HUES64 (cell line): ENCODE results near the gene PLPP3.

Experiments used
- H3K27ac ChIP-seq: 2 replicates; pipeline ENCODE4 v1.7.0; 2013; ENCODE audit warnings: low read depth, low read length, inconsistent platforms
- H3K27me3 ChIP-seq: 2 replicates; pipeline ENCODE4 v1.6.1; 2013; ENCODE audit warnings: mild to moderate bottlenecking, low read length; ENCODE audit not compliant: insufficient read depth
- H3K36me3 ChIP-seq: 2 replicates; pipeline ENCODE4 v1.6.1; 2013; ENCODE audit warnings: mild to moderate bottlenecking, low read length; ENCODE audit not compliant: insufficient read depth
- H3K4me1 ChIP-seq: 2 replicates; pipeline ENCODE4 v1.6.1; 2013; ENCODE audit warnings: mild to moderate bottlenecking, low read length, moderate library complexity; ENCODE audit not compliant: insufficient read depth
- H3K4me3 ChIP-seq: 2 replicates; pipeline ENCODE4 v1.5.1; 2013; ENCODE audit warnings: mild to moderate bottlenecking, low read length, moderate library complexity
- H3K9ac ChIP-seq: 2 replicates; pipeline ENCODE4 v1.6.1; 2013; ENCODE audit warnings: mild to moderate bottlenecking, low read depth, low read length
- H3K9me3 ChIP-seq: 2 replicates; pipeline ENCODE4 v1.6.1; 2013; ENCODE audit warnings: low read depth, low read length; ENCODE audit not compliant: insufficient read depth
- WGBS: fragments of 150-250, 120-280 bp; methylation state at CpG from one replicate; pipeline ENCODE4 v1.1.7; 2013; ENCODE audit warnings: missing lambda C conversion rate; 5-methylcytosine and 5-hydroxymethylcytosine counted together

PLPP3 gene

GRCh38 chr1:56508523-56508983 lies 70.8 kb downstream of the PLPP3 start:
- Histone ChIP-seq H3K27me3 (no peaks in the 10 kb centered on the region), H3K4me1 (peaks cover 29% of the 10 kb centered on the region), H3K36me3 (peaks cover 98% of the 10 kb centered on the region), H3K27ac (no peak overlapping the region), H3K9ac (no peak overlapping the region), H3K4me3 (no peak overlapping the region), H3K9me3 (no peaks in the 10 kb centered on the region)
- 92% methylated on average over 4 of the region's 4 CpGs for WGBS

- no peaks in the 10 kb centered on the region for H3K9me3 ChIP-seq
- H3K36me3 ChIP-seq: peaks cover 98% of the 10 kb centered on the region
- WGBS: 77% methylated on average over 3 of the region's 3 CpGs
- H3K9ac ChIP-seq: no peak overlapping the region
- H3K27me3 ChIP-seq: no peaks in the 10 kb centered on the region
- H3K4me1 ChIP-seq: peaks cover 29% of the 10 kb centered on the region
- H3K4me3 ChIP-seq: no peak overlapping the region
- no peak overlapping the region for H3K27ac ChIP-seq
These were observed 71.3 kb downstream of the PLPP3 start for GRCh38 chr1:56507925-56508522.

GRCh38 chr1:56506951-56507491 lies 72.3 kb downstream of the PLPP3 start:
- no peaks in the 10 kb centered on the region for H3K27me3 ChIP-seq
- peaks cover 98% of the 10 kb centered on the region for H3K36me3 ChIP-seq
- peaks cover 29% of the 10 kb centered on the region for H3K4me1 ChIP-seq
- WGBS: 94% methylated on average over 3 of the region's 3 CpGs
- H3K9ac ChIP-seq: no peak overlapping the region
- H3K9me3 ChIP-seq: no peaks in the 10 kb centered on the region
- H3K4me3 ChIP-seq: no peak overlapping the region
- H3K27ac ChIP-seq: no peak overlapping the region

GRCh38 chr1:56505792-56506743 lies 73.3 kb downstream of the PLPP3 start:
- Histone ChIP-seq H3K9ac (no peak overlapping the region), H3K4me1 (peaks cover 23% of the 10 kb centered on the region), H3K9me3 (no peaks in the 10 kb centered on the region), H3K36me3 (peaks cover 98% of the 10 kb centered on the region), H3K27ac (no peak overlapping the region), H3K4me3 (no peak overlapping the region), H3K27me3 (no peaks in the 10 kb centered on the region)
- 90% methylated on average over 14 of the region's 14 CpGs for WGBS

GRCh38 chr1:56502700-56503245 lies 76.6 kb downstream of the PLPP3 start:
- no peak overlapping the region for H3K4me3 ChIP-seq
- no peaks in the 10 kb centered on the region for H3K27me3 ChIP-seq
- H3K27ac ChIP-seq: no peak overlapping the region
- H3K9ac ChIP-seq: no peak overlapping the region
- H3K4me1 ChIP-seq: peaks cover 12% of the 10 kb centered on the region; the same call in 1 of the 2 replicates
- peaks cover 81% of the 10 kb centered on the region for H3K36me3 ChIP-seq
- H3K9me3 ChIP-seq: no peaks in the 10 kb centered on the region
- 91% methylated on average over 7 of the region's 7 CpGs for WGBS

GRCh38 chr1:56501888-56502287 lies 77.5 kb downstream of the PLPP3 start:
- 97% methylated on average over 3 of the region's 3 CpGs for WGBS
- Histone ChIP-seq H3K27me3 (no peaks in the 10 kb centered on the region), H3K9me3 (no peaks in the 10 kb centered on the region), H3K4me3 (no peak overlapping the region), H3K4me1 (peaks cover 12% of the 10 kb centered on the region; the same call in 1 of the 2 replicates), H3K36me3 (peaks cover 81% of the 10 kb centered on the region), H3K9ac (no peak overlapping the region), H3K27ac (no peak overlapping the region)

GRCh38 chr1:56501426-56501825 lies 77.9 kb downstream of the PLPP3 start:
- no peak overlapping the region for H3K9ac ChIP-seq
- peaks cover 81% of the 10 kb centered on the region for H3K36me3 ChIP-seq
- H3K27ac ChIP-seq: no peak overlapping the region
- H3K4me3 ChIP-seq: no peak overlapping the region
- H3K27me3 ChIP-seq: no peaks in the 10 kb centered on the region
- peaks cover 9% of the 10 kb centered on the region; the same call in 1 of the 2 replicates for H3K4me1 ChIP-seq
- H3K9me3 ChIP-seq: no peaks in the 10 kb centered on the region
- WGBS: 94% methylated on average over 1 of the region's 1 CpG

- 90% methylated on average over 12 of the region's 12 CpGs for WGBS
- Histone ChIP-seq H3K27me3 (no peaks in the 10 kb centered on the region), H3K4me1 (peaks cover 23% of the 10 kb centered on the region), H3K9ac (no peak overlapping the region), H3K27ac (no peak overlapping the region), H3K9me3 (no peaks in the 10 kb centered on the region), H3K4me3 (no peak overlapping the region), H3K36me3 (peaks cover 68% of the 10 kb centered on the region)
These were observed 82.3 kb downstream of the PLPP3 start for GRCh38 chr1:56496821-56497772.

- Histone ChIP-seq H3K27me3 (no peaks in the 10 kb centered on the region), H3K36me3 (peaks cover 59% of the 10 kb centered on the region), H3K4me1 (peaks cover 23% of the 10 kb centered on the region), H3K9me3 (no peaks in the 10 kb centered on the region), H3K4me3 (no peak overlapping the region), H3K9ac (no peak overlapping the region), H3K27ac (no peak overlapping the region)
- WGBS: 94% methylated on average over 2 of the region's 2 CpGs
These were observed 83.2 kb downstream of the PLPP3 start for GRCh38 chr1:56496158-56496557.

GRCh38 chr1:56495538-56495937 lies 83.8 kb downstream of the PLPP3 start:
- 90% methylated on average over 10 of the region's 10 CpGs for WGBS
- no peak overlapping the region for H3K9ac ChIP-seq
- peak overlapping the region; percentile 3; the same call in 1 of the 2 replicates for H3K27ac ChIP-seq

More at GRCh38 chr1:56495538-56495937, 83.8 kb downstream of the PLPP3 start:
- H3K36me3 ChIP-seq: peaks cover 56% of the 10 kb centered on the region
- H3K9me3 ChIP-seq: no peaks in the 10 kb centered on the region
- no peaks in the 10 kb centered on the region for H3K27me3 ChIP-seq
- no peak overlapping the region for H3K4me3 ChIP-seq
- H3K4me1 ChIP-seq: peaks cover 23% of the 10 kb centered on the region
